ENCODE data around the gene SVIL.

GRCh38 chr10:29529146-29529545 is 105.6 kb downstream of the SVIL start:
- no peak for TF ChIP-seq EP300 (IDR thresholded peaks at IDR 0.05; ENCODE audit: borderline replicate concordance)
- TF ChIP-seq CEBPB (IDR thresholded peaks at IDR 0.05): no peak
- TF ChIP-seq RAD21 (IDR thresholded peaks at IDR 0.05; ENCODE audit: low read depth): no peak
- no peak for TF ChIP-seq TCF12 (IDR thresholded peaks at IDR 0.05; ENCODE audit: low read depth)
- TF ChIP-seq, protein P1, sequence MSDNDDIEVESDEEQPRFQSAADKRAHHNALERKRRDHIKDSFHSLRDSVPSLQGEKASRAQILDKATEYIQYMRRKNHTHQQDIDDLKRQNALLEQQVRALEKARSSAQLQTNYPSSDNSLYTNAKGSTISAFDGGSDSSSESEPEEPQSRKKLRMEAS (IDR thresholded peaks at IDR 0.05): no peak
